ENCODE data around the gene MS4A7.

GRCh38 chr11:60371386-60371785, 6.9 kb upstream of the MS4A7 start:
- TF ChIP-seq CTCF (conservative IDR thresholded peaks at IDR 0.05; ENCODE audit: low read length): no peak
- TF ChIP-seq EZH2phosphoT487 (IDR thresholded peaks at IDR 0.05; ENCODE audit: borderline replicate concordance): no peak
